Metanephros (tissue), 1 donor: ENCODE data around the gene CLK2. TPM values are rescaled to one million over a fixed set of nuclear protein-coding genes. Genes with fewer than 3 reads are reported as not detected.

ENCODE experiments used
- total RNA-seq: library from RNA; depleted of rRNA; stranded (reverse); fragments of >200 nt; gene quantifications from one replicate; pipeline ENCODE4 v1.2.3, GENCODE V29; 2014

CLK2 gene
- 63.5 TPM for total RNA-seq

GRCh38 chr1:155273343-155274245 lies at the start of gene CLK2:
TSS of gene CLK2 (minus strand) at chr1:155273504. CDS start at chr1:155270977, 2,527 bp downstream.

GRCh38 chr1:155320661-155321617 lies 47.6 kb upstream of the CLK2 start, which contains the start of gene RUSC1:
TSS of gene RUSC1 (plus strand) at chr1:155320894. CDS start at chr1:155321774, 880 bp downstream.

GRCh38 chr1:155308493-155309422 lies 35.5 kb upstream of the CLK2 start, which contains the start of gene FDPS:
TSS of gene FDPS (plus strand) at chr1:155308866. CDS start at chr1:155309790, 924 bp downstream.

GRCh38 chr1:155301342-155301841 lies 28.1 kb upstream of the CLK2 start, which contains the start of gene PKLR:
TSS of gene PKLR (minus strand) at chr1:155301438. CDS start at chr1:155301395, 43 bp downstream.

DNA sequence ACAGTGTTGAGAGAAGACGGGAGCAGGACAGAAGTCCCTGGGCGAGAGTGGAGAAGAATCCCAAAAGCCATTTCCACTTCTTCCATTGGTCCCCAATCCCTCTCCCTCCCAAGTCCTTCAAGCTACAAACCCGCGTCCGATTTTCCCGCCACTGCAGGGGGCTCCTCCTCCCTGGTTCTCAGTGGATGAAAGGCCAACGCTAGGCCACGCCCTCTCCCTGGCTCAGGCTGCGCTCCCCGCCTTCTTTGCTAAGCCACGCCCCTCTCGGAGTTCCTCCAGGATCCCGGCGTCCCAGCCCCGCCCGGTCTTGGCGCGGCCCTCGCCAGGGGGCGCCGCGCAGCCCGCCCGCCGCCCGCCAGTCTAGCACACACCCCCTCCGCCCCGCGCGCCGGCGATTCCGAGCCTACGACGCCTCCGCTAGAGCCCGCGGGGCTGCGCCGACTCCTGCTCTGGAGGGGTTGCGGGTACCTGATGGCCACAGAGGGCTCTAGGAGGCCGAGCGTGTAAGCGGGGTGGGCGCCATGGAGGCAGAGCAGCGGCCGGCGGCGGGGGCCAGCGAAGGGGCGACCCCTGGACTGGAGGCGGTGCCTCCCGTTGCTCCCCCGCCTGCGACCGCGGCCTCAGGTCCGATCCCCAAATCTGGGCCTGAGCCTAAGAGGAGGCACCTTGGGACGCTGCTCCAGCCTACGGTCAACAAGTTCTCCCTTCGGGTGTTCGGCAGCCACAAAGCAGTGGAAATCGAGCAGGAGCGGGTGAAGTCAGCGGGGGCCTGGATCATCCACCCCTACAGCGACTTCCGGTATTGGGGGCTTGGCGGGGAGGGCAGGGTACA lies 4.0 kb upstream of the CLK2 start, which contains the start of gene HCN3:
HCN3 (plus strand) TSS at position 394 of the 832 bp plus-strand sequence; CDS start at position 522, 128 bp downstream.

DNA sequence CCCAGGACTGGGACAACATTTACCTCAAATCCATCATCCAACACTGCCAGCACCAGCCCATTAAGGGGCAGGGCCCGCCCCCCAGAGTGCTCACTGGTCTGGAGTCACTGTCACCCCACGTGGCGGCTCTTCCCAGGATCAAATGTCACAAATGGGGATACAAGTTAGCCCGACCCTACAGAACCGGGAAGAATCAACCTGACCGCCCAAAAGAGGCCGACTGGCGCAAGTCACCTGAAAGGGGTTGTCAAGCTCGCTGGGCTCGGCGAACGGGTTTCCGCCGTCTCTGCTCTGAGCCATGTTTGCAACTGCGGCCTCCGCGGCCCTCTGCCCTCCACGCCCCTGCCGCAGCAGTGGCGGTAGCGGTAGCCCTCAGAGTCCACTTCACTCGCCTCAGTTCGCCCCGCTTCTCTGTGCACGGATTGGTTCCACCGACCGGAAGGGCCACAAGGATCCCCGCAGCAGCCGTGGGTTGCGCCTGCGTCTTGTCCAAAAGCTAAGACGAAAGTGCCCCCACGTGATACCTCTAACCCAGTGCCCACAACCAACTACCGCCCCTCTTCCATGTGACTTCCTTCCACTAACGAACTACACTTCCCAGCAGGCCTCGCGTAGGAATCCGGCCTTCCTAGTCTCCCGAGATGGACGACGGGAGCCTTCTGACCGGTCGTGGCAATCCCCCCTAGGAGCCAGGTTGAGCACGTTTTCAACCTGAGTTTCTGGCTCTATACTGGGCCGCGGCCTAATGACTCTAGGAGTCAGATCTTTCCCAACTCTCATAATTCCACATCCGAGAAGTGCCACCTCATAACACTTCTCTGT lies 11.2 kb downstream of the CLK2 start, which contains the start of gene SCAMP3:
SCAMP3 (minus strand) TSS at position 509 of the 822 bp plus-strand sequence; CDS start at position 300, 209 bp downstream.

DNA sequence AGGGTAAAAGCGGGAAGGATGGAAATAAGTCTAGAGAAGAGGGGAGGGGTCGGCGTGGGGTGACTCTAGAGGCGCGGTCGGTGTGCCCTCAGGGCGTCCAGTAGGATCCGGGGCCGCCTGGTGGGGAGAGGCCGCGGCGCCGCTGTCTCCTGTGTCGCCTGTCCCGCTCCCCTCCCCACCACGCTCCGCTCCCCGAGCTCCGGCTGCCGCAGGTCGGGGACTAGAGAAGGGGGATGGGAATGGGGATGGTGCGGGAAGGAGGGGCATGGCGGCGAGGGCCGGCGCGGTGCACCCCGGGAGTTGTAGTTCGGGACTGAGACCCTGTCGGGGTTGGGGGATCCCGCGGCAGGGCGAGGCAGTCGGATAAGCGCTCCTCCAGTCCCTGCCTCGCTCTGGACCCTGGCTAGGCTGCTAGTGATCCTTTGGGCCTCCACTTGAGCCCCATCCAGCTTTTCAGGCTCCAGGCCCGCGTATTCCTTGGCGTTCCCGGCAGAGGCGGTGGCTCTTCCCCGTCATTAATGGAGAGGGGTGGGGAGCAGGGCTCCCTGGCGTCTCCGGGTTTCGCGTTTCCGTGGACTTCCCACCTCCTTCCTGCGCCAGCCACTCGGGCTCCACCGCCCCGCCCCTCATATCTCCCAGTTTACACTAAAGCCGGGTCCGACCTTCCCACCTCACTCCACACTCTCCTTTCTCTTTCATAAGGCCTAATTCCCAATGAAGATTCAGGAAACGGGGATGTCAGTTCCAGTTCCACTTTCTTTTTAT lies 17.9 kb downstream of the CLK2 start, which contains the start of gene ENTREP3:
ENTREP3 (minus strand) TSS at position 241 of the 765 bp plus-strand sequence. CDS start 606 bp downstream, outside the sequence.

Other genes starting within 250 kb of the CLK2 start
- gene DCST2, start 239.7 kb downstream of the CLK2 start, total RNA-seq: 0.53 TPM
- not detected for gene DCST1, start 239.7 kb downstream of the CLK2 start, total RNA-seq
- gene ADAM15, start 222.2 kb downstream of the CLK2 start, total RNA-seq: 49.9 TPM
- 11.8 TPM for gene EFNA4, start 209.8 kb downstream of the CLK2 start, total RNA-seq
- 6.0 TPM for gene EFNA3, start 194.7 kb downstream of the CLK2 start, total RNA-seq
- gene EFNA1, start 145.6 kb downstream of the CLK2 start, total RNA-seq: 74.2 TPM
- 33.7 TPM for gene SLC50A1, start 137.7 kb downstream of the CLK2 start, total RNA-seq
- gene DPM3, start 133.0 kb downstream of the CLK2 start, total RNA-seq: 33.9 TPM
- 80.7 TPM for gene KRTCAP2, start 100.2 kb downstream of the CLK2 start, total RNA-seq
- 2.3 TPM for gene TRIM46, start 99.7 kb downstream of the CLK2 start, total RNA-seq
- 27.5 TPM for gene THBS3, start 65.6 kb downstream of the CLK2 start, total RNA-seq
- gene MTX1, start 64.8 kb downstream of the CLK2 start, total RNA-seq: 41.6 TPM
- 12.8 TPM for gene ENTREP3, start 18.0 kb downstream of the CLK2 start, total RNA-seq
- 45.5 TPM for gene SCAMP3, start 11.1 kb downstream of the CLK2 start, total RNA-seq
- gene HCN3, start 4.0 kb upstream of the CLK2 start, total RNA-seq: 4.6 TPM
- 3.3 TPM for gene PKLR, start 27.9 kb upstream of the CLK2 start, total RNA-seq
- gene FDPS, start 35.4 kb upstream of the CLK2 start, total RNA-seq: 111 TPM
- 27.9 TPM for gene RUSC1, start 47.4 kb upstream of the CLK2 start, total RNA-seq